ENCODE measurements around the gene SSU72.

DNA sequence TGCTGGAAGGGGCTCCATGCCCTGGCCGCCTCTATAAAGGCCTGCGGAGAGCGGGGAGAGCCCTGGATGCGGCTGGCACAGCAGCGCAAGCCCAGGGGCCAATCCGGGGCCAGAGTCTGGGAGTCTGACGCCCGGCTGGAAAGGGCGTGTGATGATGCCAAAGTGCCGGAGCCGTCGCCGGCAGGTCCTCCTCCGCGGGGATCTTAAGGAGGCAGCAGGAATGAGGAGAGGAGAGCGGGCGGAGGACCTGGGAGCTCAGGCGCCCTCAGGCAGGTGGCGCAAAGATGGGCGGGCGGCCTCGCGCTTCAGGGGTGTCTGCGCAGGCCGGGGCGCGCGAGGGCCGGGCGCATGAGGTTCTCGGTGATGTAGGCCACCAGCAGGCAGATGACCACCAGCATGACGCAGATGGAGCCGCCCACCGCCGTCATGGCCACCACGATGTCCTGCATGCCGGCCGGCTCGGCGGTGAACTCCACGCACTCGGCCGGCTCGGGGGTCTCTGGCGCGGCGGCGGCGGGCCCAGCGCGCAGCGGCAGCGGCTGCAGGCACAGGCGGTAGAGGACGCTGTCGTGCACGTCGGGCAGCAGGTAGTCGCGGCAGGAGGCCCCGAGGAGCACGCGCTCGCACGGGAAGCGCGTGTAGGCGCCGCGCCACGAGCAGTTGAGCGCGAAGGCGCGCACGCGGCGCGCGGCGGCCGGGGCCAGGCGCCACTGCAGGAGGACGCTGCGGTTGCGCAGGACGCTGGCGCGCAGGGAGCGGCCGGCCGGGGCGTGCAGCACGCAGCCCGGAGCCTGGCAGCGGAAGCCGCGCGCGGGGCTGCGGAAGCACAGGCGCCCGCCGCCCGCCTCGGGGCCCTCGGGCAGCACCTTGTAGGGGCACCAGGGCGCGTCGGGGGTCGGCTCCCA lies 24.6 kb upstream of the SSU72 start:
- TF ChIP-seq EP300 (IDR thresholded peaks at IDR 0.05) (no peak), POLR2A (IDR thresholded peaks at IDR 0.05) (no peak), POLR2AphosphoS5 (IDR thresholded peaks at IDR 0.05) (no peak)
- TF ChIP-seq, protein P1, sequence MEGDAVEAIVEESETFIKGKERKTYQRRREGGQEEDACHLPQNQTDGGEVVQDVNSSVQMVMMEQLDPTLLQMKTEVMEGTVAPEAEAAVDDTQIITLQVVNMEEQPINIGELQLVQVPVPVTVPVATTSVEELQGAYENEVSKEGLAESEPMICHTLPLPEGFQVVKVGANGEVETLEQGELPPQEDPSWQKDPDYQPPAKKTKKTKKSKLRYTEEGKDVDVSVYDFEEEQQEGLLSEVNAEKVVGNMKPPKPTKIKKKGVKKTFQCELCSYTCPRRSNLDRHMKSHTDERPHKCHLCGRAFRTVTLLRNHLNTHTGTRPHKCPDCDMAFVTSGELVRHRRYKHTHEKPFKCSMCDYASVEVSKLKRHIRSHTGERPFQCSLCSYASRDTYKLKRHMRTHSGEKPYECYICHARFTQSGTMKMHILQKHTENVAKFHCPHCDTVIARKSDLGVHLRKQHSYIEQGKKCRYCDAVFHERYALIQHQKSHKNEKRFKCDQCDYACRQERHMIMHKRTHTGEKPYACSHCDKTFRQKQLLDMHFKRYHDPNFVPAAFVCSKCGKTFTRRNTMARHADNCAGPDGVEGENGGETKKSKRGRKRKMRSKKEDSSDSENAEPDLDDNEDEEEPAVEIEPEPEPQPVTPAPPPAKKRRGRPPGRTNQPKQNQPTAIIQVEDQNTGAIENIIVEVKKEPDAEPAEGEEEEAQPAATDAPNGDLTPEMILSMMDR (IDR thresholded peaks at IDR 0.05), result peak in 3 of 6 experiments; percentile 19 to 47 (median 38)
